ENCODE measurements around the gene POC1A. TPM values are rescaled to one million over a fixed set of nuclear protein-coding genes. Genes with fewer than 3 reads are reported as not detected.

The POC1A gene
- 17.1 and 37.8 TPM in 2 replicates for total RNA-seq (2011; cell fraction: chromatin; rRNA removed; ENCODE audit: low replicate concordance)
- 20.3 and 28.8 TPM in 2 replicates for total RNA-seq (2011; cell fraction: nucleolus; rRNA removed)
- total RNA-seq (2011; cell fraction: nucleoplasm; rRNA removed): 15.6 and 16.6 TPM in 2 replicates
- total RNA-seq (2014; rRNA removed) (16.0 and 19.6 TPM in 2 replicates), total RNA-seq (2014; rRNA removed; fragmentation: Illumina TruSeq; extraction: Trizol) (7.5 and 8.5 TPM in 2 replicates), total RNA-seq (2015; rRNA removed; fragmentation: Illumina TruSeq; extraction: Trizol) (9.5 and 11.3 TPM in 2 replicates), total RNA-seq (2021) (15.9 and 17.4 TPM in 2 replicates), polyA plus RNA-seq (2011; rRNA removed) (15.2 and 16.6 TPM in 2 replicates), polyA plus RNA-seq (2014; fragmentation: Illumina TruSeq; extraction: Trizol) (17.5 and 19.6 TPM in 2 replicates), polyA plus RNA-seq (2014; fragmentation: Nextera tagmentation; extraction: Ambion mirVana) (1 to 10 TPM; 7.2 to 9.4 TPM), polyA plus RNA-seq (2014; rRNA removed) (12.1 and 17.3 TPM in 2 replicates), polyA minus RNA-seq (2011; rRNA and poly(A)+ RNA removed) (10.6 and 17.7 TPM in 2 replicates), Bru-seq, nascent RNA (percentile 64 among the genes with signal in this experiment), BruChase-seq, experiment 1, labeled RNA remaining after a 2-hour chase (percentile 64 among the genes with signal in this experiment), BruChase-seq, experiment 2, labeled RNA remaining after a 6-hour chase (percentile 59 among the genes with signal in this experiment)
- polyA plus RNA-seq (2011; cell fraction: cytosol; rRNA removed): 17.6 and 22.5 TPM in 2 replicates
- 16.6 and 21.0 TPM in 2 replicates for polyA plus RNA-seq (2011; cell fraction: nucleus; rRNA removed)
- polyA plus RNA-seq (2012): 15.6 and 25.7 TPM in 2 replicates
- polyA minus RNA-seq (2011; cell fraction: cytosol; rRNA and poly(A)+ RNA removed): 8.0 and 12.1 TPM in 2 replicates
- 12.7 and 14.3 TPM in 2 replicates for polyA minus RNA-seq (2011; cell fraction: nucleus; rRNA and poly(A)+ RNA removed)
- long read RNA-seq, experiment 1, transcript POC1A-202 (10 exons, 1,999 nt): minor isoform, 8 of 59 reads
- long read RNA-seq, experiment 1, transcript POC1A-201 (11 exons, 1,898 nt): major isoform, 25 of 59 reads
- long read RNA-seq, experiment 1, partial matches to known transcripts: 13 of 59 reads
- long read RNA-seq, experiment 1, other reads (novel, unspliced or antisense): 12 of 59 reads
- long read RNA-seq, experiment 2, transcript POC1A-201 (11 exons, 1,898 nt): major isoform, 12 of 30 reads
- long read RNA-seq, experiment 2, partial matches to known transcripts: 6 of 30 reads
- long read RNA-seq, experiment 2, other reads (novel, unspliced or antisense): 10 of 30 reads
- long read RNA-seq, experiment 3, transcript POC1A-202 (10 exons, 1,999 nt): major isoform, 6 of 18 reads
- long read RNA-seq, experiment 3, transcript POC1A-201 (11 exons, 1,898 nt): major isoform, 6 of 18 reads
- long read RNA-seq, experiment 3, partial matches to known transcripts: 1 of 18 reads
- long read RNA-seq, experiment 3, other reads (novel, unspliced or antisense): 4 of 18 reads

DNA sequence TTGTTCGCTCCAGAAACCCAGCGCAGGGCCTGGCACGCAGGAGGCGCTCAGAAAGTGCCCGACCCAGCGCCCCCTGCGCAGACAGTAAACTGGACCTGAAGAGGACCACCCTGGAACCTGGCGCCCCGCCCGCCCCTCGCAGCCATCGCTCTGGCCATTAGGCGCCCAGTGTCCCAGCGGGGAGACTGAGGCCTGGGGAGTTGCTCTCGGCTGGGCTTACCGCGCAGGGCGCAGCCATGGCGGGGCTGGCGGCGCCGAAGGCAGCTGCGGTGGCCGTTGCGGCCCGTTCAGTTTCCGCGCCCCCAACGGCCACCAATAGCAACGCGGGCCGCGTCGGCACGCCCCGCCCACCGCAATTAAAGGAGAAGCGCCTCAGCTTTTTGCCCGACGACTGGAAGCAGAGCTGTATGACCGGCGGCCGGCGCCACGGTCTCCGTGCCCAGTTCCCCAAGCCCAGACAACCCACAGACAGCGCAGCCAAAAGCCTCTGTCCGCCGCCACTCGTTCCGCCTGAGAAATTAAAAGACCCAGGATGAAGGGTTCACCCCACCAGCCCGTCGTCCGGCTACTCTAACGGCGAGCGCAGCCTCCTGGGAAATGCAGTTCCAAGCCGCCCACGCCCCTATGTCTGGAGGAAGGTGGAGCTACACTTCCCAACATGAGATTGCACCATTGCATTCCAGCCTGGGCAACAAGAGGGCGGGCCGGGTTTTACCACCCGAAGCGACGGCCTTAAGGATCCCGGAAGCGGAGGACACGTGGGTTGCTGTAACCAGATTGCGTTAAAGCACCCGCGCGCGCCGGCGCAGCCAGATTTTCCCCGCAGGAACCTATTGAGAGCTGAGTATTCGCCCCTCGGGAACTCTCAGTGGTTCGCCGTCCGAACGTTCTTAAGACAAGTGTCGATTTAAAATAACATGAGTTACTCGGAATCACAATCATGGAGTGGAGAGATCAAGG lies at the start of gene POC1A:
POC1A (minus strand) TSS at position 289 of the 960 bp plus-strand sequence; CDS start at position 238, 51 bp downstream.
- CTCF ChIA-PET (ENCODE audit: low intra/inter-chr PET ratio): no interaction called here
- peak within 1 kb of the TSS; percentile 69 for H3K27ac ChIP-seq (ENCODE audit: extremely low read depth, low read depth, low read length)
- H3K9me1 ChIP-seq (ENCODE audit: control insufficient read depth, insufficient read depth, low read length): no peaks in the 10 kb centered on the region
- H3K4me2 ChIP-seq (ENCODE audit: insufficient read depth, low read length): peak within 1 kb of the TSS; percentile 95
- peaks cover 10 to 11% of the 10 kb centered on the region in 2 experiments; a peak in 4 of 5 replicates for H3K4me1 ChIP-seq (replicated peaks in 1 of 2; ENCODE audit: control insufficient read depth in 2 of 2, insufficient read depth in 2 of 2, low read length in 2 of 2)
- no peaks in the 10 kb centered on the region for H3K27me3 ChIP-seq (ENCODE audit: control insufficient read depth in 2 of 2, insufficient read depth in 2 of 2, low read length in 2 of 2)
- ATAC-seq (peak; percentile 97), FAIRE-seq (peak; percentile 94), DNase-seq (ENCODE audit: extremely low read depth in 1 of 4, low spot score in 3 of 4) (peak; percentile 85 to 95 (median 88))
- H3K9me3 ChIP-seq (replicated peaks; ENCODE audit: control insufficient read depth, insufficient read depth, low read depth, low read length): no peaks in the 10 kb centered on the region
- peak within 1 kb of the TSS; percentile 95 for H3K4me3 ChIP-seq
- H2AFZ ChIP-seq (ENCODE audit: low read depth, low read length): peak within 1 kb of the TSS; percentile 94
- POLR2A ChIA-PET: interaction anchor here (0.6 to 2.0 kb wide), 25 partner anchors 12 to 257 kb away, joined by 3 to 8 read pairs (median 3); partner anchors contain the start of genes RPL29 and WDR82
- peaks cover 18% of the 10 kb centered on the region for H3K79me2 ChIP-seq (ENCODE audit: control insufficient read depth, insufficient read depth, low read length)
- in situ Hi-C loops (cut with MboI): no loop called here
- peaks cover 16% of the 10 kb centered on the region; the same call in 2 of the 3 replicates for H3K36me3 ChIP-seq (ENCODE audit: control insufficient read depth, insufficient read depth, low read length)
- H4K20me1 ChIP-seq (replicated peaks; ENCODE audit: control insufficient read depth, insufficient read depth, low read length): no peaks in the 10 kb centered on the region
- peak within 1 kb of the TSS; percentile 90 to 96 for H3K9ac ChIP-seq (ENCODE audit: insufficient read depth in 1 of 2, low read depth in 2 of 2, low read length in 2 of 2)
- BruUV-seq (replicated peaks): no TSS peak
- 2% methylated on average over 57 of the region's 83 CpGs for WGBS (ENCODE audit: insufficient coverage, low coverage, missing lambda C conversion rate)
- intact Hi-C loops (cut with micrococcal nuclease): loop anchor here (2.0 kb wide), 1 partner anchor 44 kb away; the partner anchor contains the start of gene ALAS1
- TF ChIP-seq JUND (IDR thresholded peaks at IDR 0.05; ENCODE audit: borderline replicate concordance, low read depth, low read length) (peak; percentile 40; the same call in 1 of the 2 replicates), JUND (tag; IDR thresholded peaks at IDR 0.05; ENCODE audit: borderline replicate concordance, low read depth, low read length) (peak; percentile 24; the same call in 1 of the 3 replicates), PHF8 (IDR thresholded peaks at IDR 0.05; ENCODE audit: borderline replicate concordance, low read length) (peak; percentile 55; the same call in 1 of the 2 replicates), ZNF133 (CRISPR knock-in tag; IDR thresholded peaks at IDR 0.05) (no peak), TOE1 (IDR thresholded peaks at IDR 0.05; ENCODE audit: borderline replicate concordance) (peak; percentile 96), TOE1 (CRISPR knock-in tag; IDR thresholded peaks at IDR 0.05; ENCODE audit: borderline replicate concordance, low read depth) (no peak), ATF7 (IDR thresholded peaks at IDR 0.05) (peak; percentile 90; the same call in 1 of the 2 replicates), KDM5B (IDR thresholded peaks at IDR 0.05; ENCODE audit: insufficient replicate concordance, low read depth, low read length) (peak; percentile 71), HNRNPLL (IDR thresholded peaks at IDR 0.05; ENCODE audit: low read depth, low read length, poor library complexity, severe bottlenecking) (peak; percentile 83), GABPA (tag; conservative IDR thresholded peaks at IDR 0.05; ENCODE audit: low read depth) (peak; percentile 66; the same call in 1 of the 2 replicates), ATF1 (CRISPR knock-in tag; IDR thresholded peaks at IDR 0.05) (no peak), ATF1 (tag; IDR thresholded peaks at IDR 0.05) (peak; percentile 92)

Measured in K562 (cell line).